HepG2 (cell line): Measurements from ENCODE around the gene RSF1. TPM values are rescaled to one million over a fixed set of nuclear protein-coding genes. Genes with fewer than 3 reads are reported as not detected.

Experiments
- AGO2 ChIP-seq: fragments of 200-400 bp; formaldehyde crosslinking; optimal IDR thresholded peaks from 2 replicates; pipeline ENCODE3; 2017; ENCODE audit warnings: mild to moderate bottlenecking, low read depth, low read length, moderate library complexity
- CENPT ChIP-seq: sonication (generic); formaldehyde crosslinking; IDR thresholded peaks from 2 replicates; pipeline ENCODE4 v1.8.0; 2022; ENCODE audit warnings: low read depth, mild to moderate bottlenecking, moderate library complexity, missing genetic modification reagents
- CHD2 ChIP-seq: IDR thresholded peaks from 2 replicates; pipeline ENCODE4 v1.6.1; 2011; ENCODE audit warnings: low read depth, low read length, improper control_type of control experiment
- IRX3 ChIP-seq: sonication (generic); formaldehyde crosslinking; IDR thresholded peaks from 2 replicates; pipeline ENCODE4 v1.8.1; 2023; ENCODE audit warnings: mild to moderate bottlenecking, low read depth, missing genetic modification reagents, borderline replicate concordance
- MNT ChIP-seq: fragments of 450-650 bp; IDR thresholded peaks from 2 replicates; pipeline ENCODE4 v1.6.1; 2016
- MTF2 ChIP-seq: sonication (generic); formaldehyde crosslinking; IDR thresholded peaks from 2 replicates; pipeline ENCODE4 v1.5.0; 2020; ENCODE audit warnings: missing genetic modification reagents, borderline replicate concordance
- SP1 ChIP-seq, 2 experiments: fragments of 450-650 bp in 1 of 2; sonication (generic) in 1 of 2; formaldehyde crosslinking in 1 of 2; IDR thresholded peaks; 2 replicates each; pipeline versions ENCODE4 v1.4.0 to v1.6.1; 2016 to 2020; ENCODE audit warnings: missing genetic modification reagents in 1 of 2
- XRCC5 ChIP-seq: fragments of 200-400 bp; formaldehyde crosslinking; optimal IDR thresholded peaks from 2 replicates; pipeline ENCODE3; 2017; ENCODE audit warnings: mild to moderate bottlenecking, low read length
- ZFAT ChIP-seq: sonication (generic); formaldehyde crosslinking; conservative IDR thresholded peaks from 2 replicates; pipeline ENCODE4 v1.8.1; 2023; ENCODE audit warnings: missing genetic modification reagents, inconsistent platforms
- ZFP62 ChIP-seq: sonication (generic); formaldehyde crosslinking; IDR thresholded peaks from 2 replicates; pipeline ENCODE4 v1.4.0; 2020; ENCODE audit warnings: missing genetic modification reagents
- ZNF24 ChIP-seq: fragments of 450-650 bp; IDR thresholded peaks from 2 replicates; pipeline ENCODE4 v1.6.1; 2017; ENCODE audit warnings: antibody characterized with exemption, mild to moderate bottlenecking
- ZNF274 ChIP-seq: sonication (generic); formaldehyde crosslinking; IDR thresholded peaks from 2 replicates; pipeline ENCODE4 v1.5.1; 2020; ENCODE audit warnings: mild to moderate bottlenecking, missing genetic modification reagents
- ZNF318 ChIP-seq: sonication (generic); formaldehyde crosslinking; IDR thresholded peaks from 2 replicates; pipeline ENCODE4 v1.4.0; 2020; ENCODE audit warnings: mild to moderate bottlenecking, missing genetic modification reagents
- ZNF549 ChIP-seq: sonication (generic); formaldehyde crosslinking; IDR thresholded peaks from 2 replicates; pipeline ENCODE4 v1.5.0; 2020; ENCODE audit warnings: missing genetic modification reagents
- polyA plus RNA-seq, 8 experiments: library from polyadenylated mRNA; depleted of rRNA in 3 of 8; stranded (reverse) in 7 of 8; unstranded in 1 of 8; fragments of >200 nt; fragmentation: Illumina TruSeq in 4 of 8; extraction: Trizol in 4 of 8; gene quantifications; 2 replicates each; pipeline versions ENCODE4 v1.2.1 to v1.2.3, GENCODE V29; 2011 to 2016; ENCODE audit warnings: low read depth in 4 of 8, missing spikeins in 1 of 8, mixed read lengths in 1 of 8; ENCODE audit not compliant: insufficient read depth in 1 of 8
- total RNA-seq, 5 experiments: library from RNA; depleted of rRNA; stranded (reverse); fragments of >200 nt; fragmentation: Illumina TruSeq; extraction: Trizol; gene quantifications; 2 replicates each; pipeline ENCODE4 v1.2.3, GENCODE V29; 2016; ENCODE audit warnings: low read depth in 1 of 5
- TF ChIP-seq, protein P1 (sequence below): sonication (generic); formaldehyde crosslinking; IDR thresholded peaks from 2 replicates; pipeline ENCODE4 v1.8.0; 2022; ENCODE audit warnings: low read depth, missing genetic modification reagents
- TF ChIP-seq, protein P2 (sequence below): sonication (generic); formaldehyde crosslinking; IDR thresholded peaks from 2 replicates; pipeline ENCODE4 v1.5.0; 2020; ENCODE audit warnings: missing genetic modification reagents

Gene RSF1
- total and polyA plus RNA-seq, 2 of the 13 experiments (the other 11 are each of a cell fraction or from before 2014, with no cell fraction given) = 15.5 to 33.1 TPM

- TF ChIP-seq ZNF318 (CRISPR knock-in tag) (no peak), MNT (peak; percentile 97), ZNF549 (no peak), XRCC5 (no peak), IRX3 (0 out of 2 replicates have a peak, but pooled peaks have one; percentile 22), CENPT (CRISPR knock-in tag) (0 out of 2 replicates have a peak, but pooled peaks have one; percentile 59), ZNF274 (CRISPR knock-in tag) (no peak), CHD2 (no peak), AGO2 (peak; percentile 45), ZNF24 (0 out of 2 replicates have a peak, but pooled peaks have one; percentile 6), ZFP62 (CRISPR knock-in tag) (no peak), MTF2 (CRISPR knock-in tag) (no peak), ZFAT (CRISPR knock-in tag) (no peak), SP1 (IDR thresholded peaks at IDR 0.05) (no peak), SP1 (CRISPR knock-in tag; IDR thresholded peaks at IDR 0.05) (peak; percentile 88)
- TF ChIP-seq, protein P1, sequence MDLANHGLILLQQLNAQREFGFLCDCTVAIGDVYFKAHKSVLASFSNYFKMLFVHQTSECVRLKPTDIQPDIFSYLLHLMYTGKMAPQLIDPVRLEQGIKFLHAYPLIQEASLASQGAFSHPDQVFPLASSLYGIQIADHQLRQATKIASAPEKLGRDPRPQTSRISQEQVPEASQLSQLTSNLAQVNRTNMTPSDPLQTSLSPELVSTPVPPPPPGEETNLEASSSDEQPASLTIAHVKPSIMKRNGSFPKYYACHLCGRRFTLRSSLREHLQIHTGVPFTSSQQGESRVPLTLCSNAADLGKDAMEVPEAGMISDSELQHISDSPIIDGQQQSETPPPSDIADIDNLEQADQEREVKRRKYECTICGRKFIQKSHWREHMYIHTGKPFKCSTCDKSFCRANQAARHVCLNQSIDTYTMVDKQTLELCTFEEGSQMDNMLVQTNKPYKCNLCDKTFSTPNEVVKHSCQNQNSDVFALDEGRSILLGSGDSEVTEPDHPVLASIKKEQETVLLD = no peak
- TF ChIP-seq, protein P2, sequence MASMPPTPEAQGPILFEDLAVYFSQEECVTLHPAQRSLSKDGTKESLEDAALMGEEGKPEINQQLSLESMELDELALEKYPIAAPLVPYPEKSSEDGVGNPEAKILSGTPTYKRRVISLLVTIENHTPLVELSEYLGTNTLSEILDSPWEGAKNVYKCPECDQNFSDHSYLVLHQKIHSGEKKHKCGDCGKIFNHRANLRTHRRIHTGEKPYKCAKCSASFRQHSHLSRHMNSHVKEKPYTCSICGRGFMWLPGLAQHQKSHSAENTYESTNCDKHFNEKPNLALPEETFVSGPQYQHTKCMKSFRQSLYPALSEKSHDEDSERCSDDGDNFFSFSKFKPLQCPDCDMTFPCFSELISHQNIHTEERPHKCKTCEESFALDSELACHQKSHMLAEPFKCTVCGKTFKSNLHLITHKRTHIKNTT (CRISPR knock-in tag) = no peak
Measured at GRCh38 chr11:77820565-77821348, at the start of gene RSF1, which contains the start of gene AAMDC (continued).
